T follicular helper cell (primary cell): Measurements from ENCODE around the gene ZNF574.

Experiments used
- DNase-seq: peaks from one replicate; pipeline ENCODE4 v3.0.0-alpha.2; 2020; ENCODE audit warnings: low read depth

ZNF574 gene

DNA sequence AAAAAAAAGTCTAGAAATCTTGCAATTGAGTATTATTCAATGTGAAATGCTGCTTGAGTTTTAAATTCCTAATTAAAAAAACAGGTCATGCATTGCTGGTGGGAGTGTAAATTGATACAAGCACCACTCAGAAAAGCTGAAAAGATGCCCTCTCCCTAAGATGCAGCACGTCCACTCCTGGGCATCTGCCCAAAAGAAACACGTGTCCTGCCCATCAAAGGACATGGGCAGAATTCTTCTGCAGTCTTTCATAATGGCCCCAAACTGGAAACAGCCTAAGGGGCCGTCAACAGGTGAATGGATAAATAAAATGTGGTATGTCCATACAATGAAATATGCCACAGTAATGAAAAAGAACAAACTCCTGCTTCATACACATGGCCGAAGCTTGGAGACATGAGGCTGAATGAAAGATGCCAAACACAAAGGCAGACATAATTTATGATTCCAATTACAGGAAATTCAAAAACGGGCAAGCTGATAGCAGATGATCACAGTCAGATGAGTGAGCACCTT, 48.5 kb downstream of the ZNF574 start:
- DNase-seq: no peak

DNA sequence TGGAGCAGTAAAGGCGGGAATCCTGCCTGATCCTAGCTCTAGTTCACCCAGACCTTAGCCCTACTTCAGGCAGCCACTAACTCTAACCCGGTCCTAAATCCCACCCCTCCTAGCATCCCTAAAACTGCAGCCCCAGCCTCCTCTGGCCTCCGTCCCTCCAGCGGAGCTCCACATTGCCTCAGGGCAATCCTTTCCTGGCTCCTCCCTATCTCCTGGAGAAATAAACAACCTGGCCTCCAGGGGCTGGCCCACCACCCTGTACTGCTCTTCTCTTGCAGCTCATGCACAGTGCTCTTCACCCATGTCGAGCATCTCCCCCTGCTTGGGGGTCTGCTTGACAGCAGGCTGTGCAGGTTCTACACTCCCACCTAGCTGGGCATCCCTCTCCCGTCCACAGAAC, 49.6 kb downstream of the ZNF574 start:
- DNase-seq: no peak

DNA sequence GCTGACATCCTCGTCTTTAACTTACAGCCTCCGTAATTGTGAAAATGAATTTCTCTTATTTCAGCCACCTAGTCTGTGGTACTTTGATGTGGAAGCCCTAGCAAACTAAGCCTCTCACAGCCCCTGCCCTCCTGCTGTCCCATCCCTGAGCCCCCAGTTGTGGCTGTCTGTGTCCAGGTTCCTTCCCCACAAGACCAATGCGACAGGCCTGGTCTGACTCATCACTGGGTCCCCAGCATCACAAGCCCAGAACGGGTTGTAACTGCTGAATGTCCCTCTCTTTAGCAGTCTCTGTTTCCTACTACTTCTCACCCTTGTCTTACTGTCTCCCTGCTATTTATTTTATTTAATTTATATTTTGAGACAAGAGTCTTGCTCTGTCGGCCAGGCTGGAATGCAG, 50.6 kb downstream of the ZNF574 start:
- DNase-seq: no peak

DNA sequence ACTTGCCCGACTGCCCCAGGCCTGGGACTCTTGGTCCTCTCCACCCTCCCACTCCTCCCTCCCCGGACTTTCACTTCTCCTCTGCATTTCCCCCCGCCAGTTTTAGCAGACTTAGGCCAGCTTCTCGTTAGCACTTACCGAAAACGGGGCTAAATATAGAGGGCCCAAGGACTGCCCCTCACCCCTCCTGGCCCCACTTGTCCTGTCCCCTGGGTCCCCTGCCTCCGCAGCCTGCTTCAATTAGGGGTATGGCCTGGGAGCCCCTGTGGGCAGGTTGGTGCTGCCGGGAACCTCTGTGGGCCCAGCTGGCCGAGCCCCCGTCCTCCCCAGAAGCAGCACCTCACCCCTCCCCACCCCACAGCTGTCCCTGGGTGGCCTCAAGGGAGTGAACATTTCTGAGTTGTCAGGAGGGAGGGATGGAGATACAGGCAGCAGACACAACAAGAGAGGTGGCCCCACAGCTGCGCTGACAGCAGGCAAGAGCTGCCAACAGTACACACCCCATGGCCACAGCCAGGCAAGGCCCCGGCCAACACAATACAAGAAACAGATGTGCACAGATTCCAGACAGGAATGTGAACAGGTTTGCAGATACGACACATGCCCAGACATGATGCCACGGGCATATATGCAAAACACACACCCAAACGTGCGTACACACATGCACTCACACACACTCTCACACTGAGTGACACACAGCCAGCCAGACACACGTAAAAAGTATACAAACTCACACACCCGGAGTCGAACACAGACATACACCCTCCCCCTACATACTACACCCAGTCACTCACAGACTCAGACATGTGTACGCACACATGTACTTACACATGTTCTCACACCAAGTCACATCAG, 53.7 kb downstream of the ZNF574 start:
- DNase-seq: no peak

DNA sequence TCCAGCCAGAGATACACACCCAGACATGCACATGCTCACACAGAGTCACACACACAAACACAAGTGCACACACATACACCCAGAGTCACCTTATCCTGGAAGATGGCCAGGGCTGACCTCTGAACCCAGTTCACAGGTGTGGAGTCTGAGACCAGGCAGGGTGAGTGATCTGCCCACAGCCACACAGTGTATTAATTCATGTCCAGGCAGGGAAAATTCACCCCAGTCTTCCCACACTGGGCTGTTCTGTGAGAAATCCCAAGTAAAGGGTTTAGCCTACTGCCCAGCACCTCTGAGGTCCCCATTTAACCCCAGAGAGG, 54.2 kb downstream of the ZNF574 start:
- no peak for DNase-seq
